Liver (tissue), 9 donors: ENCODE results near the gene M1AP. TPM values are rescaled to one million over a fixed set of nuclear protein-coding genes. Genes with fewer than 3 reads are reported as not detected.

Experiments used
- DNase-seq: peaks from one replicate; pipeline ENCODE4 v3.0.0-alpha.2; 2017; ENCODE audit warnings: low spot score
- H3K27ac ChIP-seq, 2 donors: one replicate each; pipeline ENCODE4 v1.7.0; 2013; ENCODE audit warnings: inconsistent platforms in 2 of 2, low read length in 2 of 2, control low read depth in 1 of 2, low read depth in 1 of 2, mild to moderate bottlenecking in 1 of 2
- H3K27me3 ChIP-seq, 4 donors: one replicate each; pipeline versions ENCODE4 v1.6.1 to v1.7.0; 2013; ENCODE audit warnings: low read length in 3 of 4, inconsistent platforms in 1 of 4, mild to moderate bottlenecking in 1 of 4, moderate library complexity in 1 of 4; ENCODE audit not compliant: control insufficient read depth in 4 of 4, insufficient read depth in 4 of 4
- H3K36me3 ChIP-seq, 4 donors: one replicate each; pipeline versions ENCODE4 v1.6.1 to v1.7.0; 2013; ENCODE audit warnings: low read length in 3 of 4, mild to moderate bottlenecking in 3 of 4, low read depth in 1 of 4, moderate library complexity in 1 of 4; ENCODE audit not compliant: control insufficient read depth in 4 of 4, insufficient read depth in 3 of 4
- H3K4me1 ChIP-seq, 4 donors: one replicate each; pipeline versions ENCODE4 v1.6.1 to v1.7.0; 2013; ENCODE audit warnings: low read length in 3 of 4, mild to moderate bottlenecking in 3 of 4, moderate library complexity in 1 of 4; ENCODE audit not compliant: control insufficient read depth in 4 of 4, insufficient read depth in 4 of 4
- H3K4me3 ChIP-seq, 3 donors: one replicate each; pipeline versions ENCODE4 v1.6.1 to v1.7.0; 2013; ENCODE audit warnings: low read length in 3 of 3, control low read depth in 1 of 3, low read depth in 1 of 3, mild to moderate bottlenecking in 1 of 3
- H3K9ac ChIP-seq, 2 donors: one replicate each; pipeline ENCODE4 v1.7.0; 2013; ENCODE audit warnings: low read length in 2 of 2, mild to moderate bottlenecking in 2 of 2, moderate library complexity in 2 of 2, control low read depth in 1 of 2, low read depth in 1 of 2
- H3K9me3 ChIP-seq, 4 donors: one replicate each; pipeline versions ENCODE4 v1.6.1 to v1.7.0; 2013; ENCODE audit warnings: low read length in 3 of 4; ENCODE audit not compliant: control insufficient read depth in 4 of 4
- ATF3 ChIP-seq: IDR thresholded peaks from 2 replicates; pipeline ENCODE4 v1.6.1; 2016; ENCODE audit warnings: antibody characterized with exemption
- CTCF ChIP-seq: fragments of 150-350 bp; IDR thresholded peaks from 2 replicates; pipeline ENCODE4 v1.5.1; 2017; ENCODE audit warnings: improper control_type of control experiment, low read depth, low read length; ENCODE audit not compliant: missing input control
- FOXA1 ChIP-seq: IDR thresholded peaks from 2 replicates; pipeline ENCODE4 v1.6.1; 2016; ENCODE audit warnings: antibody characterized with exemption
- FOXA2 ChIP-seq: IDR thresholded peaks from 2 replicates; pipeline ENCODE4 v1.6.1; 2016; ENCODE audit warnings: antibody characterized with exemption
- MAX ChIP-seq: IDR thresholded peaks from 2 replicates; pipeline ENCODE4 v1.6.1; 2016; ENCODE audit warnings: antibody characterized with exemption
- RAD21 ChIP-seq, 2 donors: IDR thresholded peaks; 2 replicates each; pipeline ENCODE4 v1.6.1; 2016; ENCODE audit warnings: antibody characterized with exemption in 2 of 2, mild to moderate bottlenecking in 2 of 2
- REST ChIP-seq: IDR thresholded peaks from 2 replicates; pipeline ENCODE4 v1.6.1; 2016; ENCODE audit warnings: antibody characterized with exemption, mild to moderate bottlenecking
- RXRA ChIP-seq, 2 donors: IDR thresholded peaks; 2 replicates each; pipeline ENCODE4 v1.6.1; 2017 to 2018; ENCODE audit warnings: antibody characterized with exemption in 2 of 2, mild to moderate bottlenecking in 1 of 2
- SP1 ChIP-seq: IDR thresholded peaks from 2 replicates; pipeline ENCODE4 v1.6.1; 2018; ENCODE audit warnings: antibody characterized with exemption, mild to moderate bottlenecking
- TAF1 ChIP-seq: conservative IDR thresholded peaks from 2 replicates; pipeline ENCODE4 v1.6.1; 2016; ENCODE audit warnings: antibody characterized with exemption, mild to moderate bottlenecking
- ZBTB33 ChIP-seq: IDR thresholded peaks from 2 replicates; pipeline ENCODE4 v1.6.1; 2016; ENCODE audit warnings: antibody characterized with exemption
- WGBS: extraction: QIAGEN DNeasy Blood & Tissue Kit; methylation state at CpG from one replicate; pipeline ENCODE4 v1.1.7; 2013; 5-methylcytosine and 5-hydroxymethylcytosine counted together
- polyA plus RNA-seq, 2 donors: library from polyadenylated mRNA; stranded (reverse) in 1 of 2; unstranded in 1 of 2; fragments of 200-250 nt in 1 of 2; fragments of >200 nt in 1 of 2; fragmentation: Nextera tagmentation in 1 of 2; extraction: Ambion mirVana in 1 of 2; gene quantifications; one replicate each; pipeline versions ENCODE4 v1.2.1 to v1.2.3, GENCODE V29; 2013 to 2015
- total RNA-seq, 2 donors: library from RNA; depleted of rRNA; stranded (reverse); fragments of >200 nt; gene quantifications; one replicate each; pipeline ENCODE4 v1.2.3, GENCODE V29; 2014
- donor health status: healthy.
- donor health status: healthy.
- donor health status: healthy.
- donor health status: healthy.
- donor health status: healthy.

The M1AP gene
- total and polyA plus RNA-seq, 4 donors = under 0.01 to 0.38 (median 0.08) TPM

- TF ChIP-seq REST (no peak), TAF1 (no peak), SP1 (no peak), FOXA1 (no peak)
These were observed 28.4 kb downstream of the M1AP start (continued) for GRCh38 chr2:74619651-74620297.

- WGBS = 72% methylated on average over 6 of the region's 6 CpGs
- TF ChIP-seq TAF1 (no peak), RXRA (IDR thresholded peaks at IDR 0.05) (no peak), MAX (no peak), RAD21 (IDR thresholded peaks at IDR 0.05) (no peak), ZBTB33 (no peak), ATF3 (no peak), CTCF (no peak), FOXA2 (no peak)
- no peak overlapping the region for H3K4me3 ChIP-seq
- H3K9ac ChIP-seq = no peak overlapping the region
- H3K27me3 ChIP-seq = peaks cover 0 to 4% (median 0%) of the 10 kb centered on the region in 4 donors
- H3K9me3 ChIP-seq = peaks cover 0 to 2% (median 0%) of the 10 kb centered on the region in 4 donors
- H3K4me1 ChIP-seq = no peaks in the 10 kb centered on the region
- no peak overlapping the region for H3K27ac ChIP-seq
- H3K36me3 ChIP-seq = no peaks in the 10 kb centered on the region
- no peak for DNase-seq
These were observed 29.6 kb downstream of the M1AP start for GRCh38 chr2:74618410-74619083.
